ENCODE data around the gene ISCU. TPM values are rescaled to one million over a fixed set of nuclear protein-coding genes. Genes with fewer than 3 reads are reported as not detected.
A peak's percentile ranks its signal among the peaks of the same experiment; 100 is the strongest.

Gene ISCU
- total and polyA plus RNA-seq, 4 donors: 86.2 to 132 (median 94.3) TPM

DNA sequence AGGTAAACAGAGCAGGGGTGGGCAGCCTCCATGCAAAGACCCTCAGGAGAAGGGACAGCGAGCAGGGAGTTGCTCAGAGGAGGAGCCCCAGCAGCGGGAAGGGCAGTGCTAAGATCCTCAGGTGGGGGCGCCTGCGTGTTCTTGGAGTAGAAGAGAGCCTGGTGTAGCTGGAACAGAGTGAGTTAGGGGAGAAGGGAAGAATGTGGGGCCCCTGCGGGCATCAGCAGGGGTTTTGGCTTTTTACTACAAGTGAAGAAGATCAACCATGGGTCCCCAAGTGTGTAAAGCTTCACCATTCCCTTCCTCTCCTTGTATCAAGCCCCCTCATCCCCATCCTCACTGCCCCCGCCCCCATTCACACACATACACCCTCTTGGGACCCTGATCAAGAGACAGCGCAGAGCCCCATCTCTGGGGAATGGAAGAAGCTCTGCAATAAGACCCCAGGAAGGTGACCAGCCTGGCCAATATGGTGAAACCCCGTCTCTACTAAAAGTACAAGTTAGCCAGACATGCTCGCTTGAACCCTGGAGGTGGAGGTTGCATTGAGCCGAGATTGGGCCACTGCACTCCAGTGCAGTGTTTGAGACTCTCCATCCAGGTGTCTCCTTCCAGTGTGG lies 45.7 kb downstream of the ISCU start:
- TF ChIP-seq, protein P1, sequence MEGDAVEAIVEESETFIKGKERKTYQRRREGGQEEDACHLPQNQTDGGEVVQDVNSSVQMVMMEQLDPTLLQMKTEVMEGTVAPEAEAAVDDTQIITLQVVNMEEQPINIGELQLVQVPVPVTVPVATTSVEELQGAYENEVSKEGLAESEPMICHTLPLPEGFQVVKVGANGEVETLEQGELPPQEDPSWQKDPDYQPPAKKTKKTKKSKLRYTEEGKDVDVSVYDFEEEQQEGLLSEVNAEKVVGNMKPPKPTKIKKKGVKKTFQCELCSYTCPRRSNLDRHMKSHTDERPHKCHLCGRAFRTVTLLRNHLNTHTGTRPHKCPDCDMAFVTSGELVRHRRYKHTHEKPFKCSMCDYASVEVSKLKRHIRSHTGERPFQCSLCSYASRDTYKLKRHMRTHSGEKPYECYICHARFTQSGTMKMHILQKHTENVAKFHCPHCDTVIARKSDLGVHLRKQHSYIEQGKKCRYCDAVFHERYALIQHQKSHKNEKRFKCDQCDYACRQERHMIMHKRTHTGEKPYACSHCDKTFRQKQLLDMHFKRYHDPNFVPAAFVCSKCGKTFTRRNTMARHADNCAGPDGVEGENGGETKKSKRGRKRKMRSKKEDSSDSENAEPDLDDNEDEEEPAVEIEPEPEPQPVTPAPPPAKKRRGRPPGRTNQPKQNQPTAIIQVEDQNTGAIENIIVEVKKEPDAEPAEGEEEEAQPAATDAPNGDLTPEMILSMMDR (IDR thresholded peaks at IDR 0.05; ENCODE audit: control extremely low read depth, extremely low read depth): no peak
- 88 to 92% methylated on average over 10 of the region's 10 CpGs for WGBS, 2 donors
- no peak for DNase-seq

DNA sequence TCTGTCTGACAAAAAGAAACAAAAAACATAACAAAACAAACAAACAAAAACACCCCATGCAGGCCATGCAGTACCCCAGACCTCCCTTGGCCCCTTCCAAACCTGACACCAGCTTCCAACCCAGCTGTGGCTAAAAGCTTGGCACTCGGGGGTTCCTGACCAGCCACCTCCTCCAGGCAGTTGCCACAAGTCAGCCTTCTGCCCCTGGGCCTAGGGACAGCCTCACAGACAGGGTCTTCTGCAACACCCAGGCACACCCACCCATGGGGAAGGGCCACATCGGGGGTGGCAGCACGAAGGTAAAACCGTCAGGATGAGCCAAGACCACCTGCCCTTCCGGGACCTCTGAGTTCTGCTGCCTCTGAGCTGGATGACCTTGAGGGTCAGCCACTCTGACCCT lies 46.2 kb downstream of the ISCU start:
- Histone ChIP-seq H3K36me3 (ENCODE audit: control insufficient read depth in 4 of 4, insufficient read depth in 4 of 4, low read length in 4 of 4) (no peaks in the 10 kb centered on the region), H3K27me3 (ENCODE audit: control insufficient read depth in 3 of 3, insufficient read depth in 3 of 3, low read length in 2 of 3) (no peaks in the 10 kb centered on the region), H3K4me1 (ENCODE audit: control insufficient read depth in 5 of 5, insufficient read depth in 5 of 5, low read length in 5 of 5) (peaks cover 0 to 26% (median 7%) of the 10 kb centered on the region in 5 donors), H3K9me3 (ENCODE audit: control insufficient read depth in 4 of 4, insufficient read depth in 3 of 4, low read length in 3 of 4) (no peaks in the 10 kb centered on the region), H3K4me3 (no peak overlapping the region), H3K27ac (ENCODE audit: low read depth in 1 of 2, low read length in 1 of 2) (no peak overlapping the region), H3K9ac (ENCODE audit: insufficient read depth in 1 of 2, low read length in 2 of 2) (no peak overlapping the region)
- DNase-seq: no peak
- TF ChIP-seq, protein P1 (IDR thresholded peaks at IDR 0.05; ENCODE audit: control extremely low read depth, extremely low read depth): no peak
- 86 to 90% methylated on average over 5 of the region's 5 CpGs for WGBS, 2 donors
- no peak for ATAC-seq (ENCODE audit: insufficient read depth, low FRiP score)

More for the DNA sequence above, 45.7 kb downstream of the ISCU start:
- H3K4me3 ChIP-seq: no peak overlapping the region
- peaks cover 0 to 21% (median 7%) of the 10 kb centered on the region in 5 donors for H3K4me1 ChIP-seq (ENCODE audit: control insufficient read depth in 5 of 5, insufficient read depth in 5 of 5, low read length in 5 of 5)
- no peak overlapping the region for H3K27ac ChIP-seq (ENCODE audit: low read depth in 1 of 2, low read length in 1 of 2)
- no peaks in the 10 kb centered on the region for H3K27me3 ChIP-seq (ENCODE audit: control insufficient read depth in 3 of 3, insufficient read depth in 3 of 3, low read length in 2 of 3)
- no peaks in the 10 kb centered on the region for H3K9me3 ChIP-seq (ENCODE audit: control insufficient read depth in 4 of 4, insufficient read depth in 3 of 4, low read length in 3 of 4)
- H3K36me3 ChIP-seq (ENCODE audit: control insufficient read depth in 4 of 4, insufficient read depth in 4 of 4, low read length in 4 of 4): no peaks in the 10 kb centered on the region
- H3K9ac ChIP-seq (ENCODE audit: insufficient read depth in 1 of 2, low read length in 2 of 2): no peak overlapping the region
- no peak for ATAC-seq (ENCODE audit: insufficient read depth, low FRiP score)

DNA sequence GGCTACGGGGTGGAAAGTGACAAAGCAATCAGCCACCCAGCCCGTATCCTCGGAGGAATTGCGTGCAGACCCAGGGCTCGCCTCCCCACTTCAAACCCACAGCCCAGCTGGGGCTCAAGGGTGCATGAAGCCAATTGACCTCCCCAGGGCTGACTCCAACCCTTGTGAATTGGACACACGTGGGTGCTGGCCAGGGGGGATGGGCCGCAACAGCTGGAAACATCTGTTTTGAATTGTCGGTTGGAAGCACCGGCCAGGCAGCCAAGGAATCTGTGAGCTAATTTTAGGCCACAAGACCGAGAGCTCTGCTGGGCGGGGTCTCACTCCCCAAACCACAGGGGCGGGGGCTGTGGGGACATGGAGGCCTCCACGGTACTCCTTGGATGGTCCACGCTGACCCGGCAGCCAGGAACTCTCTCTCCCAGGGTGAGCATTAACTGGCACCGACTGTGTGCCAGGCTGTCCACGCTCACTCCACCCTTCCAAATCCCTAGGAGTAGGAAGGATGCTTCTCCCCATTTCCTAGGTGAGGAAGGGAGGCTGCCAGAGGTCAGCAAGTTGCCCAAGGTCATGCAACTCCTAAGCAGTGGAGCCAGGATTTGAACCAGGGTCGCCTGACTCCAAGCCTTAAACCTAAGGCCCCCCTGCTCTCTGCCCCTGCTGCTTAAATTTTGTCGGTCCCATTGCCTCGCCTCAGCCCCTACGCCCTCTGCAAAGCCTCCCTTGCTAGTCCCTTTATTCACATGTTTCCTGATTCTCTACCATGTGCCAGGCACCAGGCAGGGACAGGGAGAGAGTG lies 47.3 kb downstream of the ISCU start:
- TF ChIP-seq, protein P1 (IDR thresholded peaks at IDR 0.05; ENCODE audit: control extremely low read depth, extremely low read depth): no peak
- H3K4me3 ChIP-seq: no peak overlapping the region
- H3K4me1 ChIP-seq (ENCODE audit: control insufficient read depth in 5 of 5, insufficient read depth in 5 of 5, low read length in 5 of 5): peaks cover 0 to 29% (median 7%) of the 10 kb centered on the region in 5 donors
- ATAC-seq (ENCODE audit: insufficient read depth, low FRiP score) (no peak), DNase-seq (peak; percentile 96 to 99 (median 98))
- no peaks in the 10 kb centered on the region for H3K9me3 ChIP-seq (ENCODE audit: control insufficient read depth in 4 of 4, insufficient read depth in 3 of 4, low read length in 3 of 4)
- H3K36me3 ChIP-seq (ENCODE audit: control insufficient read depth in 4 of 4, insufficient read depth in 4 of 4, low read length in 4 of 4): no peaks in the 10 kb centered on the region
- WGBS, 2 donors: 31 to 55% methylated on average over 21 of the region's 21 CpGs
- no peak overlapping the region for H3K27ac ChIP-seq (ENCODE audit: low read depth in 1 of 2, low read length in 1 of 2)
- H3K27me3 ChIP-seq (ENCODE audit: control insufficient read depth in 3 of 3, insufficient read depth in 3 of 3, low read length in 2 of 3): no peaks in the 10 kb centered on the region
- peak overlapping the region in 1 of 2 donors; percentile 35 for H3K9ac ChIP-seq (ENCODE audit: insufficient read depth in 1 of 2, low read length in 2 of 2)

All from lung (tissue), 12 donors.